HepG2 (cell line): ENCODE data around the gene CENPP. TPM values are rescaled to one million over a fixed set of nuclear protein-coding genes. Genes with fewer than 3 reads are reported as not detected.

ENCODE experiments used
- ATAC-seq: fragments of 200-7000 bp; cut with Tn5 transposase; 3 replicates; pipeline ENCODE4 v1.9.1; 2020; ENCODE audit warnings: mild to moderate bottlenecking, moderate library complexity
- BruUV-seq: library from RNA; stranded (reverse); fragments of 400-500 nt; replicated peaks from 2 replicates; lab custom pipeline; 2021; lab: Mats Ljungman, UMichigan
- CTCF ChIA-PET: fragments of 300-600 bp; formaldehyde crosslinking; extraction: SDS; loops from one replicate; lab custom pipeline; 2021; ENCODE audit warnings: low total read pairs, inconsistent platforms, low intra/inter-chr PET ratio; lab: Yijun Ruan, JAX
- POLR2A ChIA-PET: fragments of 350-600 bp; sonication (Branson Sonifier 250); formaldehyde crosslinking; loops from one replicate; lab custom pipeline; 2020; ENCODE audit warnings: antibody characterized with exemption, inconsistent platforms; lab: Yijun Ruan, JAX
- DNase-seq: peaks from one replicate; pipeline ENCODE4 v3.0.0-alpha.2; 2015; ENCODE audit warnings: low spot score
- FAIRE-seq: peaks from 3 replicates; lab custom pipeline; 2011; peaks lifted over from hg19 to GRCh38; lab: Jason Lieb, UNC
- H2AFZ ChIP-seq: one replicate; pipeline ENCODE4 v1.6.1; 2011; ENCODE audit warnings: low read length, inconsistent platforms
- H3K27ac ChIP-seq: fragments of 300-600 bp; 3 replicates; pipeline ENCODE4 v1.8.0; 2011; ENCODE audit warnings: mixed run types, mild to moderate bottlenecking, mixed read lengths, low read length, inconsistent platforms; ENCODE audit not compliant: insufficient read depth; ENCODE audit errors: extremely low read length
- H3K27me3 ChIP-seq, 2 experiments: fragments of 200-600 bp in 1 of 2; 2 replicates in 1 of 2; 3 replicates in 1 of 2; pipeline versions ENCODE4 v1.6.0 to v1.8.0; 2011; ENCODE audit warnings: low read length in 2 of 2, mild to moderate bottlenecking in 2 of 2, moderate library complexity in 2 of 2, inconsistent platforms in 1 of 2; ENCODE audit not compliant: insufficient read depth in 2 of 2, control insufficient read depth in 1 of 2
- H3K36me3 ChIP-seq, 2 experiments: fragments of 200-600 bp in 1 of 2; replicated peaks in 1 of 2; 2 replicates in 1 of 2; 3 replicates in 1 of 2; pipeline versions ENCODE4 v1.5.1 to v1.8.0; 2011; ENCODE audit warnings: low read length in 2 of 2, inconsistent platforms in 1 of 2; ENCODE audit not compliant: insufficient read depth in 2 of 2, control insufficient read depth in 1 of 2
- H3K4me1 ChIP-seq: 2 replicates; pipeline ENCODE4 v1.5.1; 2012; ENCODE audit warnings: low read length, inconsistent platforms; ENCODE audit not compliant: insufficient read depth
- H3K4me2 ChIP-seq: 2 replicates; pipeline ENCODE4 v1.6.0; 2011; ENCODE audit warnings: low read depth, low read length, inconsistent platforms
- H3K4me3 ChIP-seq, 3 experiments: fragments of 200-600 bp in 1 of 3; sonication (generic), shearing (Covaris generic) in 1 of 3; replicated peaks in 1 of 3; 2 replicates each; pipeline ENCODE4 v1.5.1; 2011 to 2016; ENCODE audit warnings: low read length in 3 of 3, inconsistent platforms in 2 of 3, low read depth in 2 of 3, mild to moderate bottlenecking in 2 of 3, control low read depth in 1 of 3, mixed read lengths in 1 of 3; ENCODE audit not compliant: insufficient read depth in 1 of 3
- H3K79me2 ChIP-seq: one replicate; pipeline ENCODE4 v1.6.1; 2011; ENCODE audit warnings: low read length, inconsistent platforms; ENCODE audit not compliant: insufficient read depth
- H3K9ac ChIP-seq: 2 replicates; pipeline ENCODE4 v1.6.0; 2011; ENCODE audit warnings: mild to moderate bottlenecking, low read depth, low read length, inconsistent platforms; ENCODE audit not compliant: insufficient read depth
- H3K9me3 ChIP-seq: 2 replicates; pipeline ENCODE4 v1.5.1; 2012; ENCODE audit warnings: mild to moderate bottlenecking, low read length
- H4K20me1 ChIP-seq: 2 replicates; pipeline ENCODE4 v1.6.0; 2011; ENCODE audit warnings: inconsistent platforms, mild to moderate bottlenecking, low read length, moderate library complexity; ENCODE audit not compliant: insufficient read depth
- KLF11 ChIP-seq: IDR thresholded peaks from 2 replicates; pipeline ENCODE4 v1.6.1; 2016; ENCODE audit warnings: missing compliant biosample characterization
- KLF12 ChIP-seq: sonication (generic); formaldehyde crosslinking; IDR thresholded peaks from 2 replicates; pipeline ENCODE4 v1.4.0; 2020; ENCODE audit warnings: missing genetic modification reagents, borderline replicate concordance
- KMT2A ChIP-seq: sonication (generic); formaldehyde crosslinking; IDR thresholded peaks from 2 replicates; pipeline ENCODE4 v1.4.0; 2020; ENCODE audit warnings: missing genetic modification reagents
- PTBP1 ChIP-seq: fragments of 200-400 bp; formaldehyde crosslinking; IDR thresholded peaks from 2 replicates; pipeline ENCODE4 v1.6.1; 2018; ENCODE audit warnings: low read length, low read depth; ENCODE audit not compliant: poor library complexity, severe bottlenecking
- RFX5 ChIP-seq: IDR thresholded peaks from 2 replicates; pipeline ENCODE4 v1.6.1; 2011; ENCODE audit warnings: low read depth, low read length, improper control_type of control experiment
- SOX5 ChIP-seq: IDR thresholded peaks from 2 replicates; pipeline ENCODE4 v1.6.1; 2016; ENCODE audit warnings: borderline replicate concordance
- ZFP62 ChIP-seq: sonication (generic); formaldehyde crosslinking; IDR thresholded peaks from 2 replicates; pipeline ENCODE4 v1.4.0; 2020; ENCODE audit warnings: missing genetic modification reagents
- ZSCAN22 ChIP-seq: sonication (generic); formaldehyde crosslinking; IDR thresholded peaks from 2 replicates; pipeline ENCODE4 v1.4.0; 2020; ENCODE audit warnings: mild to moderate bottlenecking, missing genetic modification reagents
- WGBS: methylation state at CpG from one replicate; pipeline ENCODE4 v1.1.6; 2017; ENCODE audit warnings: low lambda C conversion rate; 5-methylcytosine and 5-hydroxymethylcytosine counted together
- in situ Hi-C: cut with HindIII; loops from 2 replicates; pipeline ENCODE4 v1.10.0; 2017; ENCODE audit warnings: low pct_unique_long_range_greater_than_20kb; ENCODE audit not compliant: extremely low pct_ligation_motif_present
- intact Hi-C: fragments of 100-400 bp; cut with micrococcal nuclease; formaldehyde crosslinking; loops from one replicate; pipeline ENCODE4 v1.10.0; 2022; ENCODE audit not compliant: unreplicated experiment
- polyA plus RNA-seq, 8 experiments: library from polyadenylated mRNA; depleted of rRNA in 3 of 8; stranded (reverse) in 7 of 8; unstranded in 1 of 8; fragments of >200 nt; fragmentation: Illumina TruSeq in 4 of 8; extraction: Trizol in 4 of 8; gene quantifications; 2 replicates each; pipeline versions ENCODE4 v1.2.1 to v1.2.3, GENCODE V29; 2011 to 2016; ENCODE audit warnings: low read depth in 4 of 8, missing spikeins in 1 of 8, mixed read lengths in 1 of 8; ENCODE audit not compliant: insufficient read depth in 1 of 8
- total RNA-seq, 5 experiments: library from RNA; depleted of rRNA; stranded (reverse); fragments of >200 nt; fragmentation: Illumina TruSeq; extraction: Trizol; gene quantifications; 2 replicates each; pipeline ENCODE4 v1.2.3, GENCODE V29; 2016; ENCODE audit warnings: low read depth in 1 of 5
- TF ChIP-seq, protein P1 (sequence below): sonication (generic); formaldehyde crosslinking; IDR thresholded peaks from 2 replicates; pipeline ENCODE4 v1.9.0; 2021; ENCODE audit warnings: mild to moderate bottlenecking, missing genetic modification reagents
- TF ChIP-seq, protein P2 (sequence below): sonication (generic); formaldehyde crosslinking; IDR thresholded peaks from 2 replicates; pipeline ENCODE4 v1.4.0; 2020; ENCODE audit warnings: missing genetic modification reagents, borderline replicate concordance

Gene CENPP
- total and polyA plus RNA-seq, 2 of the 13 experiments (the other 11 are each of a cell fraction or from before 2014, with no cell fraction given) = 2.0 to 11.4 TPM

GRCh38 chr9:92414566-92414965 lies 88.8 kb downstream of the CENPP start:
- TF ChIP-seq, protein P1, sequence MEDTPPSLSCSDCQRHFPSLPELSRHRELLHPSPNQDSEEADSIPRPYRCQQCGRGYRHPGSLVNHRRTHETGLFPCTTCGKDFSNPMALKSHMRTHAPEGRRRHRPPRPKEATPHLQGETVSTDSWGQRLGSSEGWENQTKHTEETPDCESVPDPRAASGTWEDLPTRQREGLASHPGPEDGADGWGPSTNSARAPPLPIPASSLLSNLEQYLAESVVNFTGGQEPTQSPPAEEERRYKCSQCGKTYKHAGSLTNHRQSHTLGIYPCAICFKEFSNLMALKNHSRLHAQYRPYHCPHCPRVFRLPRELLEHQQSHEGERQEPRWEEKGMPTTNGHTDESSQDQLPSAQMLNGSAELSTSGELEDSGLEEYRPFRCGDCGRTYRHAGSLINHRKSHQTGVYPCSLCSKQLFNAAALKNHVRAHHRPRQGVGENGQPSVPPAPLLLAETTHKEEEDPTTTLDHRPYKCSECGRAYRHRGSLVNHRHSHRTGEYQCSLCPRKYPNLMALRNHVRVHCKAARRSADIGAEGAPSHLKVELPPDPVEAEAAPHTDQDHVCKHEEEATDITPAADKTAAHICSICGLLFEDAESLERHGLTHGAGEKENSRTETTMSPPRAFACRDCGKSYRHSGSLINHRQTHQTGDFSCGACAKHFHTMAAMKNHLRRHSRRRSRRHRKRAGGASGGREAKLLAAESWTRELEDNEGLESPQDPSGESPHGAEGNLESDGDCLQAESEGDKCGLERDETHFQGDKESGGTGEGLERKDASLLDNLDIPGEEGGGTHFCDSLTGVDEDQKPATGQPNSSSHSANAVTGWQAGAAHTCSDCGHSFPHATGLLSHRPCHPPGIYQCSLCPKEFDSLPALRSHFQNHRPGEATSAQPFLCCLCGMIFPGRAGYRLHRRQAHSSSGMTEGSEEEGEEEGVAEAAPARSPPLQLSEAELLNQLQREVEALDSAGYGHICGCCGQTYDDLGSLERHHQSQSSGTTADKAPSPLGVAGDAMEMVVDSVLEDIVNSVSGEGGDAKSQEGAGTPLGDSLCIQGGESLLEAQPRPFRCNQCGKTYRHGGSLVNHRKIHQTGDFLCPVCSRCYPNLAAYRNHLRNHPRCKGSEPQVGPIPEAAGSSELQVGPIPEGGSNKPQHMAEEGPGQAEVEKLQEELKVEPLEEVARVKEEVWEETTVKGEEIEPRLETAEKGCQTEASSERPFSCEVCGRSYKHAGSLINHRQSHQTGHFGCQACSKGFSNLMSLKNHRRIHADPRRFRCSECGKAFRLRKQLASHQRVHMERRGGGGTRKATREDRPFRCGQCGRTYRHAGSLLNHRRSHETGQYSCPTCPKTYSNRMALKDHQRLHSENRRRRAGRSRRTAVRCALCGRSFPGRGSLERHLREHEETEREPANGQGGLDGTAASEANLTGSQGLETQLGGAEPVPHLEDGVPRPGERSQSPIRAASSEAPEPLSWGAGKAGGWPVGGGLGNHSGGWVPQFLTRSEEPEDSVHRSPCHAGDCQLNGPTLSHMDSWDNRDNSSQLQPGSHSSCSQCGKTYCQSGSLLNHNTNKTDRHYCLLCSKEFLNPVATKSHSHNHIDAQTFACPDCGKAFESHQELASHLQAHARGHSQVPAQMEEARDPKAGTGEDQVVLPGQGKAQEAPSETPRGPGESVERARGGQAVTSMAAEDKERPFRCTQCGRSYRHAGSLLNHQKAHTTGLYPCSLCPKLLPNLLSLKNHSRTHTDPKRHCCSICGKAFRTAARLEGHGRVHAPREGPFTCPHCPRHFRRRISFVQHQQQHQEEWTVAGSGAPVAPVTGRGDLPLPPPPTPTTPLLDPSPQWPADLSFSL = no peak
- TF ChIP-seq ZFP62 (CRISPR knock-in tag) (no peak), PTBP1 (no peak), KMT2A (no peak), ZSCAN22 (CRISPR knock-in tag) (no peak), RFX5 (no peak), KLF12 (CRISPR knock-in tag) (no peak), SOX5 (no peak), KLF11 (no peak)
- TF ChIP-seq, protein P2, sequence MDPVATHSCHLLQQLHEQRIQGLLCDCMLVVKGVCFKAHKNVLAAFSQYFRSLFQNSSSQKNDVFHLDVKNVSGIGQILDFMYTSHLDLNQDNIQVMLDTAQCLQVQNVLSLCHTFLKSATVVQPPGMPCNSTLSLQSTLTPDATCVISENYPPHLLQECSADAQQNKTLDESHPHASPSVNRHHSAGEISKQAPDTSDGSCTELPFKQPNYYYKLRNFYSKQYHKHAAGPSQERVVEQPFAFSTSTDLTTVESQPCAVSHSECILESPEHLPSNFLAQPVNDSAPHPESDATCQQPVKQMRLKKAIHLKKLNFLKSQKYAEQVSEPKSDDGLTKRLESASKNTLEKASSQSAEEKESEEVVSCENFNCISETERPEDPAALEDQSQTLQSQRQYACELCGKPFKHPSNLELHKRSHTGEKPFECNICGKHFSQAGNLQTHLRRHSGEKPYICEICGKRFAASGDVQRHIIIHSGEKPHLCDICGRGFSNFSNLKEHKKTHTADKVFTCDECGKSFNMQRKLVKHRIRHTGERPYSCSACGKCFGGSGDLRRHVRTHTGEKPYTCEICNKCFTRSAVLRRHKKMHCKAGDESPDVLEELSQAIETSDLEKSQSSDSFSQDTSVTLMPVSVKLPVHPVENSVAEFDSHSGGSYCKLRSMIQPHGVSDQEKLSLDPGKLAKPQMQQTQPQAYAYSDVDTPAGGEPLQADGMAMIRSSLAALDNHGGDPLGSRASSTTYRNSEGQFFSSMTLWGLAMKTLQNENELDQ (CRISPR knock-in tag) = no peak
- no peak overlapping the region for H3K9ac ChIP-seq
- no peak overlapping the region for H2AFZ ChIP-seq
- ChIA-PET POLR2A (no interaction called here), CTCF (no interaction called here)
- ATAC-seq (no peak), DNase-seq (no peak), FAIRE-seq (no peak)
- H3K36me3 ChIP-seq = no peaks in the 10 kb centered on the region
- no peak overlapping the region for H3K27ac ChIP-seq
- WGBS = 29% methylated on average over 1 of the region's 1 CpG
- no peaks in the 10 kb centered on the region for H3K27me3 ChIP-seq
- in situ Hi-C loops (no loop called here), intact Hi-C loops (no loop called here)
- no peaks in the 10 kb centered on the region for H3K79me2 ChIP-seq
- H3K4me3 ChIP-seq = no peak overlapping the region
- BruUV-seq = no TSS peak
- H4K20me1 ChIP-seq = no peaks in the 10 kb centered on the region
- H3K4me2 ChIP-seq = no peak overlapping the region
- no peaks in the 10 kb centered on the region for H3K4me1 ChIP-seq
- H3K9me3 ChIP-seq = no peaks in the 10 kb centered on the region
